ENCODE measurements around the gene UMAD1.

GRCh38 chr7:7707246-7707645 is 66.7 kb downstream of the UMAD1 start:
- no peak for TF ChIP-seq GATA2 (IDR thresholded peaks at IDR 0.05; ENCODE audit: low read depth, low read length)
- no peak for TF ChIP-seq GATA3 (IDR thresholded peaks at IDR 0.05; ENCODE audit: low read depth, low read length)

All from SH-SY5Y (cell line).